SK-N-SH (cell line): Measurements from ENCODE around the gene ARHGEF25.

Experiments used
- CTCF ChIP-seq: fragments of 200-600 bp; sonication (generic); IDR thresholded peaks from 2 replicates; pipeline ENCODE4 v1.6.1; 2017; ENCODE audit warnings: antibody characterized with exemption, mild to moderate bottlenecking, moderate library complexity
- EP300 ChIP-seq, 2 experiments: IDR thresholded peaks; 2 replicates each; pipeline versions ENCODE4 v1.4.0 to v1.6.1; 2012; ENCODE audit warnings: borderline replicate concordance in 1 of 2, low read depth in 1 of 2, low read length in 1 of 2
- EZH2phosphoT487 ChIP-seq: fragments of 200-600 bp; sonication (generic); IDR thresholded peaks from 2 replicates; pipeline ENCODE4 v1.6.1; 2017; ENCODE audit warnings: low read depth, mixed run types, mild to moderate bottlenecking, antibody characterized with exemption, moderate library complexity, borderline replicate concordance
- MAX ChIP-seq: IDR thresholded peaks from 2 replicates; pipeline ENCODE4 v1.4.0; 2012; ENCODE audit warnings: low read depth
- MXI1 ChIP-seq: IDR thresholded peaks from 2 replicates; pipeline ENCODE4 v1.6.1; 2012; ENCODE audit warnings: mild to moderate bottlenecking, low read depth, low read length, improper control_type of control experiment
- PBX3 ChIP-seq: IDR thresholded peaks from 2 replicates; pipeline ENCODE4; 2012
- POLR2AphosphoS5 ChIP-seq: IDR thresholded peaks from 2 replicates; pipeline ENCODE4 v1.6.1; 2012; ENCODE audit warnings: low read depth, low read length
- REST ChIP-seq: IDR thresholded peaks from 2 replicates; pipeline ENCODE4 v1.6.1; 2012; ENCODE audit warnings: mild to moderate bottlenecking, low read depth, low read length, moderate library complexity
- SIN3A ChIP-seq: IDR thresholded peaks from 2 replicates; pipeline ENCODE4 v1.6.1; 2012; ENCODE audit warnings: low read depth, mild to moderate bottlenecking, low read length, moderate library complexity, borderline replicate concordance
- SMC3 ChIP-seq: IDR thresholded peaks from 2 replicates; pipeline ENCODE4 v1.6.1; 2012; ENCODE audit warnings: low read depth, low read length, improper control_type of control experiment
- TAF1 ChIP-seq: IDR thresholded peaks from 2 replicates; pipeline ENCODE4 v1.6.1; 2012; ENCODE audit warnings: low read depth, mild to moderate bottlenecking, low read length, moderate library complexity, borderline replicate concordance
- USF2 ChIP-seq: fragments of 150-350 bp; IDR thresholded peaks from 2 replicates; pipeline ENCODE4 v1.6.1; 2017; ENCODE audit warnings: antibody characterized with exemption, low read length, low read depth, borderline replicate concordance

- TF ChIP-seq EZH2phosphoT487 (no peak), EP300 (IDR thresholded peaks at IDR 0.05; ENCODE audit: borderline replicate concordance in 1 of 2, low read depth in 1 of 2, low read length in 1 of 2) (no peak), SMC3 (no peak), SIN3A (no peak), CTCF (no peak), REST (no peak), USF2 (no peak), POLR2AphosphoS5 (no peak), MXI1 (no peak), PBX3 (no peak), TAF1 (no peak), MAX (no peak)
Observed at GRCh38 chr12:57568838-57569237, 42.4 kb upstream of the ARHGEF25 start.
